SJSA1 (cell line): ENCODE data around the gene DLGAP1. TPM values are rescaled to one million over a fixed set of nuclear protein-coding genes. Genes with fewer than 3 reads are reported as not detected.

Source experiments
- DNase-seq, 2 experiments: peaks; one replicate each; pipeline ENCODE4 v3.0.0-alpha.2; 2015 to 2020; ENCODE audit warnings: low spot score in 2 of 2, low read depth in 1 of 2
- H3K27ac ChIP-seq: fragments of 250-450 bp; sonication (Bioruptor Pico); 2 replicates; pipeline ENCODE4 v1.5.1; 2020; ENCODE audit warnings: mild to moderate bottlenecking, moderate library complexity
- H3K27me3 ChIP-seq: fragments of 250-450 bp; sonication (Bioruptor Pico); replicated peaks from 2 replicates; pipeline ENCODE4 v1.5.1; 2020; ENCODE audit warnings: mild to moderate bottlenecking, moderate library complexity
- H3K36me3 ChIP-seq: fragments of 250-450 bp; sonication (Bioruptor Pico); 2 replicates; pipeline ENCODE4 v1.5.1; 2020; ENCODE audit warnings: mild to moderate bottlenecking
- H3K4me1 ChIP-seq: fragments of 250-450 bp; sonication (Bioruptor Pico); replicated peaks from 2 replicates; pipeline ENCODE4 v1.6.1; 2021; ENCODE audit warnings: mild to moderate bottlenecking
- H3K4me3 ChIP-seq: fragments of 250-450 bp; sonication (Bioruptor Pico); 2 replicates; pipeline ENCODE4 v1.5.1; 2020; ENCODE audit warnings: mild to moderate bottlenecking
- H3K9me3 ChIP-seq: fragments of 250-450 bp; sonication (Bioruptor Pico); replicated peaks from 2 replicates; pipeline ENCODE4 v1.5.1; 2020; ENCODE audit warnings: mild to moderate bottlenecking
- total RNA-seq: library from RNA; depleted of rRNA; stranded (reverse); fragments of >200 nt; shearing (Covaris generic); gene quantifications from 2 replicates; pipeline ENCODE4 v1.2.3, GENCODE V29; 2014

Gene DLGAP1
- total RNA-seq, 1 experiment from 2014 or later, result not detected

- DNase-seq, result no peak
- H3K9me3 ChIP-seq, result no peaks in the 10 kb centered on the region
- no peak overlapping the region for H3K27ac ChIP-seq
- no peak overlapping the region for H3K4me3 ChIP-seq
- H3K4me1 ChIP-seq, result no peaks in the 10 kb centered on the region
- H3K27me3 ChIP-seq, result peaks cover 26% of the 10 kb centered on the region; the same call in 1 of the 2 replicates
- H3K36me3 ChIP-seq, result no peaks in the 10 kb centered on the region
Observed at GRCh38 chr18:3721771-3722648, 733.1 kb downstream of the DLGAP1 start.

DNA sequence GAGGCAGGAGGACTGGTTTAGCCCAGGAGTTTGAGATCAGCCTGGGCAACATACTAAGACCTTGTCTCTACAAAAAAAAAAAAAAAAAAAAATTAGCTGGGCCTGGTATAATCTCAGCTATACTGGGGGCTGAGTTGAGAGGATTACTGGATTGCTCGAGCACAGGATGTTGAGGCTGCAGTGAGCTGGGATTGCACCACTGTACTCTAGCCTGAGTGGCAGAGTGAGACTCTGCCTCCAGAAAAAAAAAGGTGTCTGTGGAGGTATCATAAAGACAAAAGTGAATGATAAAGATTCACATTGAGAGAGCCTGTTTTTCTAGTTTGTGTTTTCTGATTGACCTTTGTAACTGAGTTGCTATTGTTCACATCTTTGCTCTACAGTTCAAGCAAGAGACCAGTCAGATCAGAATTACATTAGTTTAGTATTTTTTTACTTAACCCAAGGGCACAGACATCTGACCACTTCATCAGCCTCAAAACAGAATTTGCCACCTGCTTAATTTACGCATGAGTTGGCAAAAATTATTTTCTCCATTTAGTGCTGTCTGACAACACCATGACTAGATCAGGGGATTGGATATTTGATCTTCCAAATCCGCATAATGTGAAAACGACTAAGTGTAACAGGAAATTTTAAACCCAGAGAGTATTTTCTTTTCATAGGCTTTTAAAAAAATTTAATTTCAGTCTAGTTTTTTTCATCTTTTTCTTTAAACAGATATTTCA is 734.1 kb downstream of the DLGAP1 start:
- Histone ChIP-seq H3K4me1 (no peaks in the 10 kb centered on the region), H3K27ac (no peak overlapping the region), H3K9me3 (no peaks in the 10 kb centered on the region), H3K36me3 (no peaks in the 10 kb centered on the region), H3K4me3 (no peak overlapping the region), H3K27me3 (peaks cover 26% of the 10 kb centered on the region; the same call in 1 of the 2 replicates)
- no peak for DNase-seq

DNA sequence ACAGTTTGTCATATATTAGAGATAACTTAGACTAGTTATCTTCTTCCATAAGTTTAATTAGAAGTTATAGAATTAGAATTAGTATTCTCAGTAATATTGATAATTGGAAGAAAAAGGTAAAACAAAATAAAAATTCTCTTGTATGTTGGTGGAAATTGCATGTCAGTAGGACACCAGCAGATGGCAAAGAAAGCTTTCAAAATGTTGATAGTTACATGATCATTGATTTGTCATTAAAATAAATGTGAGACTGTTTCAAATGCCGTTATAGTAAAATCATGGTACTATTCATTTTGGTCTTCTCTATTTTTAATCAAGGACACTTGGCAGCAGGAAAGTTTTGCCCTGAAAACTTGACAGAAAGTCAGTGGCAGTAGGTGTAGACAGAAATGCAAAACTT is 734.9 kb downstream of the DLGAP1 start:
- H3K9me3 ChIP-seq, result no peaks in the 10 kb centered on the region
- no peak for DNase-seq
- H3K4me1 ChIP-seq, result no peaks in the 10 kb centered on the region
- H3K4me3 ChIP-seq, result no peak overlapping the region
- H3K27ac ChIP-seq, result no peak overlapping the region
- peaks cover 21% of the 10 kb centered on the region; the same call in 1 of the 2 replicates for H3K27me3 ChIP-seq
- H3K36me3 ChIP-seq, result no peaks in the 10 kb centered on the region

- no peak overlapping the region for H3K27ac ChIP-seq
- DNase-seq, result no peak
- no peaks in the 10 kb centered on the region for H3K36me3 ChIP-seq
- H3K9me3 ChIP-seq, result no peaks in the 10 kb centered on the region
- no peak overlapping the region for H3K4me3 ChIP-seq
- H3K27me3 ChIP-seq, result peaks cover 17% of the 10 kb centered on the region; the same call in 1 of the 2 replicates
- no peaks in the 10 kb centered on the region for H3K4me1 ChIP-seq
Observed at GRCh38 chr18:3717376-3718025, 737.6 kb downstream of the DLGAP1 start.

DNA sequence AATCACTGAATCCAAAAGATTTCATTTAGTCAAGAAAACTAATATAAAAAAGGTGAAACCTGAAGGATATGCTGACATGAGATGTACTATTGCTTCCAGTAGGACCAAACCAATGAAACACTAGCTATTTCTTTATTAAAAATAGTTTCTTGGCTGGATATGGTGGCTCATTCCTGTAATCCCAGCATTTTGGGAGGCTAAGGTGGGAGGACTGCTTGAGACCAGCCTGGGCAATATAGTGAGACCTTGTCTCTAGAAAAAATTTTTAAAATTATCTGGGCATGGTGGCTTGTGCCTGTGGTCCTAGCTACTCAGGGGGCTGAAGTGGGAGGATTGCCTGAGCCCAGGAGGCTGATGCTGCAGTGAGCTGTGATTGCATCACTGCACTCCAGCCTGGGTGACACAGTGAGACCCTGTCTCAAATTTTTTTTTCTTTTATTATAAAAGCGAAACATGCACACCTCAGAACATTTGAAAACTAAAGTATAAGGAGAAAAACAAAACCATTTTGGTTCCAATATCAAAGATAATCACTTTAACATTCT is 738.9 kb downstream of the DLGAP1 start:
- Histone ChIP-seq H3K27ac (no peak overlapping the region), H3K9me3 (no peaks in the 10 kb centered on the region), H3K4me3 (no peak overlapping the region), H3K27me3 (peaks cover 11% of the 10 kb centered on the region; the same call in 1 of the 2 replicates), H3K36me3 (no peaks in the 10 kb centered on the region), H3K4me1 (no peaks in the 10 kb centered on the region)
- DNase-seq, result no peak

DNA sequence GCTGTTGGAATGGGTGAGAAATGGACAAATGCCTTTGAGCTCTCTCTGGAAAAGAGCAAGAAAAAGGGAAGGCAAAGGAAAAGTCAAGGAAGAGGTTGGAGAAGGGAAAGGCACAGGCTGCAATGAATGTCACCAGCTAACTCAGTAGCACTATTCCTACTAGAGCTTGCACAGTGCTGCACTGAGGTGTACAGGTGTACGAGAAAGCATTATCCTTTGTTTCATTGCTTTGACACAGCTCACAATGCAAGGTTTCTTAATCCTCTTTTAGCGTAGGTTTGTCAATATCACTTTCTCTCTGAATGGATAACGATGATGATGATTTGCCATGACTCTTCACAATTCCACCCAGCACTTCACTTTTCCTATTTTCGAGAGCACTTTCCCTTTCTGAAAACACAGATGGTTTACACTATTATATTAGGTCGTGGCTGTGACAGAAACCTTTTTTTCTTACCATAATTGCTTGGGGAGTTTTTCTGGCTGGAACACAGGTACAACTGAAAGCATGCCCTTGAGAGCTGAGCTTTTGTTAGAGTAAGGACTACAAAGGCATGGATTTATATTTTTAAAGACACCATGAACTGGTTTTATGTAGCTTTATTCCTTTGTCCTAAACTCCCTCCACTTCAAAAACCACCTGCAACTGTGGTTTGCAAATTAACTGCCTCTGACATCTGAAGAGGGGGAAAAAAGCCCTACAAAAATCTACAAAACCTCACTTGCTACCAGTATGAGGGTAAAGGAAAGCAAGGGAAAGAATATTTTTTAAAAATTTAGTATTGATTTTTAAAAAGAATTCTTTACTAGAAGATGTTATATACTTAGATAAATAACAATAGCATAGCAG is 739.7 kb downstream of the DLGAP1 start:
- DNase-seq, result no peak

DNA sequence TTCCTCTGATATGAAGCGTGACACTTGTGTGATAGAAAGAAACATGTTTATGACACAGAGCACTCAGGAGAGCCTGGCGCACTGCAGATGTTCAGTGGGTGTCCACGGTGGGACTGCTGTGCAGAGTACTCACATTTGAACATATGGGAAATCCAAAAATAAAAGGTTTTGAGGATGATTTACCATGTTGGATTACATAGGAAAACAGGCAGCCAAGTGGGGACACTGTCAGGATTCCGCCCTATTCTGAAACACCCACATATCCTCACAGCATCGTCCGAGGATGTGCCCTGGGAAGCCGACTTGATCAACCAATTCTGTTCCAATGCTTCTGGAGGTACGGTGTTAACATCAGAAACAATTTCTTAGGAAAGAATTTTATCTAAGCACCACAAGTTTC is 741.4 kb downstream of the DLGAP1 start:
- 0 out of 2 replicates have a peak, but pooled peaks cover 7% of the 10 kb centered on the region for H3K27me3 ChIP-seq
- no peak for DNase-seq
- H3K9me3 ChIP-seq, result no peaks in the 10 kb centered on the region
- H3K4me1 ChIP-seq, result no peaks in the 10 kb centered on the region
- no peaks in the 10 kb centered on the region for H3K36me3 ChIP-seq
- H3K27ac ChIP-seq, result no peak overlapping the region
- no peak overlapping the region for H3K4me3 ChIP-seq

More for the DNA sequence above, 739.7 kb downstream of the DLGAP1 start:
- no peaks in the 10 kb centered on the region for H3K9me3 ChIP-seq
- H3K36me3 ChIP-seq, result no peaks in the 10 kb centered on the region
- H3K27ac ChIP-seq, result no peak overlapping the region
- 0 out of 2 replicates have a peak, but pooled peaks cover 9% of the 10 kb centered on the region for H3K27me3 ChIP-seq
- H3K4me3 ChIP-seq, result no peak overlapping the region
- no peaks in the 10 kb centered on the region for H3K4me1 ChIP-seq

DNA sequence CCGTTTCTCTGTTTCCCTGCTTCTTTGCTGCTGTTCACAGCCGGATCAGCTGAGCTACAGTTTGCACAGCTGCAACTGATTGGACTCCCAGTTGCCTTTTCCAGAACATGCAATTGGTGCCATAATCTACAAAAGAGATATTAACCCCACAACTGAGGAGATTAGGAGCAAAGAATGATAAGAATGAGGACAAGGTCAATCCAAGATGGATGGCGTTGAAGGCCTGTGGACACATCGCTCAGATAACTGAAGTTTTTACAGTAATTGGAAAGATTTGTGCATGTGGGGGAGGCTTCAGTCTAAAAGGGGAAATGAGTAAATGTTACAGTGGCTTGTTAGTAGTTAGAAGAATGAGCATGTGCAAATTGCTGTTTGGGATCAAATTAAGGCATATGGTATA is 741.9 kb downstream of the DLGAP1 start:
- H3K36me3 ChIP-seq, result no peaks in the 10 kb centered on the region
- H3K4me1 ChIP-seq, result no peaks in the 10 kb centered on the region
- peaks cover 7% of the 10 kb centered on the region; the same call in 1 of the 2 replicates for H3K27me3 ChIP-seq
- DNase-seq, result no peak
- no peak overlapping the region for H3K27ac ChIP-seq
- no peaks in the 10 kb centered on the region for H3K9me3 ChIP-seq
- H3K4me3 ChIP-seq, result no peak overlapping the region

GRCh38 chr18:3712491-3712890 is 742.6 kb downstream of the DLGAP1 start:
- no peak overlapping the region for H3K4me3 ChIP-seq

DNA sequence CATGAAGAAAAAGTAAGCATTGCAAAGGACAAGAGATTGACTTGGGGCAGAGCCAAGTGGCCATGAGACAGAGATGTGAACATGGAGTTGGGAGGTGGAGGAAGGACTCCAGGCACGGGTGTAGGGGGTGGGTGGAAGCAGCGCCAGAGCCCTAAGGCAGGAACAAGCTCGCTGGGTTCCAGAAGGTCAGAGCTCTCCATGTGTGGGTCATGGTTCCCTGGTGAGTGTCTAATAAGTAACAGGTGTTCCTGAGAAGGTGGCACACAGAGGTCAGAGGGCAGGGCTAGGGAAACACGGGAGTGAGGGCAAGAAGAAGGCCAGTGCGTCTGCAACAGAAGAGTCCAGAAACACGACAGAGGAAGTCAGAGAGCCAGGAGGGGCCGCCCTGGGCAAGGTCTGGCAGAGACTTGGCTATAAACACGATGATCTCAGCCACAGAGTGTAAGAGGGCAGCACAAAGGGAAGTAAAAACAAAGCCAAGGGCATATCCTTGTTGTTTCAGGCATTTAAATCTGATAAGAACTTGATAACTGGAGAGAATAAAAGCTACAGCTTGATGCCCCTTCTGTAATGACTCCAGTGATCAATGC is 744.3 kb downstream of the DLGAP1 start:
- Histone ChIP-seq H3K9me3 (no peaks in the 10 kb centered on the region), H3K27ac (no peak overlapping the region), H3K27me3 (peaks cover 7% of the 10 kb centered on the region; the same call in 1 of the 2 replicates), H3K4me3 (no peak overlapping the region), H3K4me1 (no peaks in the 10 kb centered on the region), H3K36me3 (no peaks in the 10 kb centered on the region)
- DNase-seq, result no peak

More at GRCh38 chr18:3712491-3712890, 742.6 kb downstream of the DLGAP1 start:
- no peak for DNase-seq
- Histone ChIP-seq H3K27ac (no peak overlapping the region), H3K27me3 (peaks cover 7% of the 10 kb centered on the region; the same call in 1 of the 2 replicates), H3K36me3 (no peaks in the 10 kb centered on the region), H3K4me1 (no peaks in the 10 kb centered on the region), H3K9me3 (no peaks in the 10 kb centered on the region)

DNA sequence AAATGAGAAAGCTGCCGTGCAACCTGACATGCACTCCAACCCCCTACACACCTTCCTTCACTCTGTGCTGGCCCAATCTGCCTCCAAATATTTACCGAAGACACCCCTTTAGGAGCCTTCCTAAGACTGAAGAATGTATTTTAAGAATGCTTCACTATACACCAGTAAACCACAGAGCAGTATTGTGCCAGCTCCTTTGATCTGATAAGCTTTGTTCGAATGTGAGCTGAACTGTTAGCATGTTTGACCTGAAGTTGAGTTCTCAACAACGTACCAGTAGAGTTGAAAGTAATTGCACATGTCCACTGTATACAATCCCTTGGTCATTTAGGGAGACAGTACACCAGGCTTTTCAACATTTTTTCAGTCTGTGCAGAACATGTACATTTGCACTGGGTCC is 745.9 kb downstream of the DLGAP1 start:
- H3K27me3 ChIP-seq, result peaks cover 6% of the 10 kb centered on the region; the same call in 1 of the 2 replicates
- DNase-seq, result no peak
- no peaks in the 10 kb centered on the region for H3K4me1 ChIP-seq
- H3K4me3 ChIP-seq, result no peak overlapping the region
- H3K9me3 ChIP-seq, result no peaks in the 10 kb centered on the region
- H3K36me3 ChIP-seq, result no peaks in the 10 kb centered on the region
- H3K27ac ChIP-seq, result no peak overlapping the region

GRCh38 chr18:3706279-3707097 is 748.6 kb downstream of the DLGAP1 start:
- Histone ChIP-seq H3K4me1 (no peaks in the 10 kb centered on the region), H3K9me3 (no peaks in the 10 kb centered on the region), H3K4me3 (no peak overlapping the region), H3K36me3 (no peaks in the 10 kb centered on the region), H3K27me3 (no peaks in the 10 kb centered on the region; the same call in 1 of the 2 replicates), H3K27ac (no peak overlapping the region)
- DNase-seq, result no peak
